Left ventricle myocardium superior (tissue), 1 donor: ENCODE results near the gene ESPNL. TPM values are rescaled to one million over a fixed set of nuclear protein-coding genes. Genes with fewer than 3 reads are reported as not detected.

Source experiments
- ATAC-seq: fragments of 200-7000 bp; cut with Tn5 transposase; one replicate; pipeline ENCODE4 v1.9.1; 2020; ENCODE audit warnings: mild to moderate bottlenecking, moderate library complexity
- DNase-seq: peaks from one replicate; pipeline ENCODE4 v3.0.0-alpha.2; 2020
- intact Hi-C: fragments of 100-400 bp; cut with micrococcal nuclease; formaldehyde crosslinking; loops from one replicate; pipeline ENCODE4 v1.11.0; 2022
- total RNA-seq: library from RNA; stranded (reverse); fragmentation: NEBNext Ultra II Directional; extraction: Animal tissue kit (Norgen Biotek cat#: 25700); gene quantifications from one replicate; pipeline ENCODE4 v1.2.1, GENCODE V29; 2021
- donor health status: DM: no; HTN: yes; CAD: no; lungs with severe emphysema.

Gene ESPNL
- total RNA-seq, 1 donor from 2014 or later, result not detected

- no peak for DNase-seq
- no peak for ATAC-seq
- intact Hi-C loops, result no loop called here
These were observed 46.9 kb downstream of the ESPNL start for GRCh38 chr2:238146884-238147544.

GRCh38 chr2:238148981-238149380 lies 48.8 kb downstream of the ESPNL start:
- DNase-seq (no peak), ATAC-seq (no peak)
- intact Hi-C loops, result no loop called here

- no peak for DNase-seq
- ATAC-seq, result no peak
- intact Hi-C loops, result no loop called here
These were observed 49.9 kb downstream of the ESPNL start for GRCh38 chr2:238149841-238150572.

GRCh38 chr2:238150686-238151085 lies 50.5 kb downstream of the ESPNL start:
- intact Hi-C loops, result no loop called here
- no peak for DNase-seq
- ATAC-seq, result no peak

- DNase-seq (no peak), ATAC-seq (no peak)
- intact Hi-C loops, result no loop called here
These were observed 51.1 kb downstream of the ESPNL start for GRCh38 chr2:238151205-238151604.

GRCh38 chr2:238151628-238152235 lies 51.6 kb downstream of the ESPNL start:
- intact Hi-C loops, result no loop called here
- DNase-seq (no peak), ATAC-seq (no peak)

GRCh38 chr2:238152771-238153688 lies 52.9 kb downstream of the ESPNL start:
- intact Hi-C loops, result no loop called here
- no peak for ATAC-seq
- no peak for DNase-seq

- intact Hi-C loops, result no loop called here
- ATAC-seq (no peak), DNase-seq (no peak)
These were observed 54.4 kb downstream of the ESPNL start for GRCh38 chr2:238154570-238154969.

- peak; percentile 38 for ATAC-seq
- intact Hi-C loops, result no loop called here
- DNase-seq, result peak; percentile 60
These were observed 55.1 kb downstream of the ESPNL start for GRCh38 chr2:238155051-238155760.

- ATAC-seq (no peak), DNase-seq (peak; percentile 13)
- intact Hi-C loops, result no loop called here
These were observed 55.9 kb downstream of the ESPNL start for GRCh38 chr2:238155761-238156694.

- intact Hi-C loops, result no loop called here
- DNase-seq (no peak), ATAC-seq (no peak)
These were observed 57.4 kb downstream of the ESPNL start for GRCh38 chr2:238157506-238158017.

GRCh38 chr2:238158018-238158508 lies 57.9 kb downstream of the ESPNL start:
- no peak for ATAC-seq
- intact Hi-C loops, result no loop called here

GRCh38 chr2:238158509-238159070 lies 58.5 kb downstream of the ESPNL start, which contains the start of gene ERFE:
Gene ERFE (plus strand): TSS chr2:238158970. CDS start chr2:238159008, 38 bp downstream.
- ATAC-seq (peak; percentile 49), DNase-seq (peak; percentile 59)
- intact Hi-C loops, result no loop called here

More at GRCh38 chr2:238158018-238158508, 57.9 kb downstream of the ESPNL start:
- DNase-seq, result peak; percentile 18

GRCh38 chr2:238159071-238159539 lies 59.0 kb downstream of the ESPNL start:
- intact Hi-C loops, result no loop called here
- ATAC-seq (no peak), DNase-seq (peak; percentile 37)

- ATAC-seq (no peak), DNase-seq (no peak)
- intact Hi-C loops, result no loop called here
These were observed 59.6 kb downstream of the ESPNL start for GRCh38 chr2:238159661-238160205.
